IMR-90 (cell line): ENCODE data around the gene PARD3. TPM values are rescaled to one million over a fixed set of nuclear protein-coding genes. Genes with fewer than 3 reads are reported as not detected.

Experiments
- CHD1 ChIP-seq: IDR thresholded peaks from 2 replicates; pipeline ENCODE4 v1.6.1; 2012; ENCODE audit warnings: low read depth, low read length, improper control_type of control experiment
- MXI1 ChIP-seq: IDR thresholded peaks from 2 replicates; pipeline ENCODE4 v1.6.1; 2012; ENCODE audit warnings: low read depth, mild to moderate bottlenecking, low read length, moderate library complexity, borderline replicate concordance
- POLR2A ChIP-seq: IDR thresholded peaks from 2 replicates; pipeline ENCODE4 v1.6.1; 2012; ENCODE audit warnings: mild to moderate bottlenecking, low read depth, low read length
- polyA plus RNA-seq, 3 experiments: library from polyadenylated mRNA; depleted of rRNA; stranded (reverse); fragments of >200 nt; gene quantifications; 2 replicates each; pipeline ENCODE4 v1.2.3, GENCODE V29; 2012; ENCODE audit warnings: low replicate concordance in 1 of 3
- total RNA-seq: library from RNA; depleted of rRNA; stranded (reverse); fragments of >200 nt; gene quantifications from 2 replicates; pipeline ENCODE4 v1.2.3, GENCODE V29; 2012
- TF ChIP-seq, protein P1 (sequence below): conservative IDR thresholded peaks from 2 replicates; pipeline ENCODE4 v1.5.1; 2012; ENCODE audit warnings: mild to moderate bottlenecking, low read depth, low read length, improper control_type of control experiment

The PARD3 gene
- total and polyA plus RNA-seq, 2 of the 4 experiments (the other 2 are of a cell fraction): 14.6 to 37.5 TPM

DNA sequence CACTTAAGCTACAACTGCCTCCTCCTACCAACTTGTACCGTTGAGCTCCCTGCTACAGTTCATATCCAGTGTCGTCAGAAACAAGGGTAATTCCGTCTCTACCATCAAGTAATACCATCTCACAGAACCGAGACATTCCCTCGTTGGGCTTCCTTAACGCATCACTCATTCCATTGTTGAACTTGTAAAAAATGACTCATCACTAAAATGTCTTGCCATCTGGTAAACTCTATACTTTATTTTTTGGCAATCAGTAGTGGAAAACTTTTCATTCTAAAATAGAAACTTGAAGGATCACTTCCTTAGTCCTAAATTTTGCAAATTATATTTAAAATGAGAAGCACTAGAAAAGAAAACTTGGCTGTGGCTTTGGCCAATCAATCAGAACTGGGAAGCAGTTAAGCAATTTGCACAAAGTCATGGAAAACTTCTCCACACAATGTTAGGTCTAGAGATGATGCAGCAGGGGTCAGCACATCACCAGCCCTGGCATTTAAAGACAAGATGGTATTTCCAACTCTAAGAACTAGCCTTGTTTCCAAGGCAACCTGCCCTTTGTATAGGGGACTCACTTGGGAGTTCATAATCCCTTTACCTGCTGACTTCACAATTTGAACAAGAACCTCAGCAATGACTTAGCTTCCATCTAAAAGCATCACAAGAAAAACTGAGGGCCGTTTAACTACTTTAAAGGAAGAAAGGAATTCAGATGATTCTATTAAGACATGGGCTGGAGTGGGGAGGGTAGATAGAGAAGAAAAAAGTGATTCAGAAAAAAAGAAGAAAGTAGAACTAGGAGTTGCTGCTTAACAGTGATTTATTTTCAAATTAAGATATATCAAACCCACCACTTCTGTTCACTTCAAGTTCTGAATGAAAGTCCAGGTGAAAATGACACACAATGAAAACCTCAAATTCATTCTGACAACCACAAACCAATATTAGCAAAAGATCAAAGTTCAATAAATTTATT lies 288.1 kb downstream of the PARD3 start (continued):
- TF ChIP-seq, protein P1, sequence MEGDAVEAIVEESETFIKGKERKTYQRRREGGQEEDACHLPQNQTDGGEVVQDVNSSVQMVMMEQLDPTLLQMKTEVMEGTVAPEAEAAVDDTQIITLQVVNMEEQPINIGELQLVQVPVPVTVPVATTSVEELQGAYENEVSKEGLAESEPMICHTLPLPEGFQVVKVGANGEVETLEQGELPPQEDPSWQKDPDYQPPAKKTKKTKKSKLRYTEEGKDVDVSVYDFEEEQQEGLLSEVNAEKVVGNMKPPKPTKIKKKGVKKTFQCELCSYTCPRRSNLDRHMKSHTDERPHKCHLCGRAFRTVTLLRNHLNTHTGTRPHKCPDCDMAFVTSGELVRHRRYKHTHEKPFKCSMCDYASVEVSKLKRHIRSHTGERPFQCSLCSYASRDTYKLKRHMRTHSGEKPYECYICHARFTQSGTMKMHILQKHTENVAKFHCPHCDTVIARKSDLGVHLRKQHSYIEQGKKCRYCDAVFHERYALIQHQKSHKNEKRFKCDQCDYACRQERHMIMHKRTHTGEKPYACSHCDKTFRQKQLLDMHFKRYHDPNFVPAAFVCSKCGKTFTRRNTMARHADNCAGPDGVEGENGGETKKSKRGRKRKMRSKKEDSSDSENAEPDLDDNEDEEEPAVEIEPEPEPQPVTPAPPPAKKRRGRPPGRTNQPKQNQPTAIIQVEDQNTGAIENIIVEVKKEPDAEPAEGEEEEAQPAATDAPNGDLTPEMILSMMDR: peak; percentile 57
- TF ChIP-seq MXI1: no peak
- TF ChIP-seq CHD1: no peak
- peak; percentile 49 for TF ChIP-seq POLR2A
